GM19438 (cell line): ENCODE data around the gene ADPRH.
"Not testable (repeated sequence)": the region's sequence is repeated elsewhere in the genome, so short reads cannot be mapped to it uniquely, and the experiment has no call there.

Source experiments
- ATAC-seq: cut with Tn5 transposase; IDR thresholded peaks from one replicate; pipeline ENCODE4 v1.9.1; 2021; ENCODE audit warnings: low read depth; ENCODE audit not compliant: unreplicated experiment

The ADPRH gene

GRCh38 chr3:119579366-119580066 lies at the start of gene ADPRH:
Gene ADPRH, plus strand, starts transcription at chr3:119579492. Its CDS starts 2,678 bp downstream, at chr3:119582170.
- peak; percentile 54 for ATAC-seq

DNA sequence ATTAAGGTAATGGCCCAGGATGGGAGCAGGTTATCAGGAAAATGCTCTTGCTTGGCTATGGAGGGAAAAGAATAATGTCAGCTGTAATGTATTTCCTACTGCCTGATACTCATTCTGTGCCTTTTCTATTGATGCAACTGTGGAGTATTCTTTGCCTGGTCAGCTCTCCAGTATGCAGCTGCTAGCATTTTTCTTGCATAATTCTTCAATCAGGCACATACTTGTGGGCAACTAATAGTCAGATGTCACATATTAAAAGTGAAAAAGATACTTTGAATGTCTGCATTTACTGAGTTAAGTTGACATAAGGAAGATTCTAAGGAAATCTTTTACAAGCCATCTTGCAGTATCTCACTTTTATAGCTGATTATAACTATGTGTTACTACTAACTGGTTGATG lies 49.4 kb upstream of the ADPRH start:
- no peak for ATAC-seq

DNA sequence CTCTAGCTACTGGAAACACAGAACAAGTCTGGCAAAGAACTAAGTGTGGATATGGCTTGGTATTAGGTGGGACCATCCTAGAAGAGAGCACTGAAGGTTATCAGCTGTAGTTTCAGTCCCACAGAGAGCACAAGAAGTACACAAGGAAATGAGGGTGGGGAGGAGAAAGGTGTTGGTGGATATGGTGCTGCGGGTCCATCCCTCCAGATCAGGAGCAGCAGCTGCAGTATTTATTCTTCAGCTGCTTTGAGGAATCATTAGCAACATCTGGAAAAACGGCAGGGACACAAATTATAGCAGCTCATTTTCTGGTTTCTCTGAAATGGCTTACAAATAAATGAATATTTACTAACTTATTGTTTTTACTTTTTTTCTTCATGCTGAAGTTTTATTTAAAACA lies 48.8 kb upstream of the ADPRH start:
- no peak for ATAC-seq

- no peak for ATAC-seq
These were observed 48.1 kb upstream of the ADPRH start for GRCh38 chr3:119531151-119531550.

GRCh38 chr3:119534296-119534695 lies 45.0 kb upstream of the ADPRH start:
- no peak for ATAC-seq

DNA sequence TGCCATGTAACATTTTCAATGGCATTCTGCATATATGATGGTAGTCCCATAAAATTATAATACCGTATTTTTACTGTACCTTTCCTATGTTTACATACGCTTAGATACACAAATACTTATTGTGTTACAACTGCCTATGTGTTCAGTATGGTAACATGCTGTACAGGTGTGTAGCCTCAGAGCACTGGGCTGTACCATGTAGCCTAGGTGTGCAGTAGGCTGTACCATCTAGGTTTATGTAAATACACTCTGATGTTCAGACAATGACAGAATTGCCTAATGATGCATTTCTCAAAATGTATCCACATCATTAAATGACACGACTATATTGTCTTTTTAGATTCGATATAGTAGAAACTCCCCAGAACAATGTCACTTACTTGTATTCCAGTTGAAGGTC lies 42.5 kb upstream of the ADPRH start:
- no peak for ATAC-seq

- no peak for ATAC-seq
These were observed 40.5 kb upstream of the ADPRH start for GRCh38 chr3:119538772-119539171.

DNA sequence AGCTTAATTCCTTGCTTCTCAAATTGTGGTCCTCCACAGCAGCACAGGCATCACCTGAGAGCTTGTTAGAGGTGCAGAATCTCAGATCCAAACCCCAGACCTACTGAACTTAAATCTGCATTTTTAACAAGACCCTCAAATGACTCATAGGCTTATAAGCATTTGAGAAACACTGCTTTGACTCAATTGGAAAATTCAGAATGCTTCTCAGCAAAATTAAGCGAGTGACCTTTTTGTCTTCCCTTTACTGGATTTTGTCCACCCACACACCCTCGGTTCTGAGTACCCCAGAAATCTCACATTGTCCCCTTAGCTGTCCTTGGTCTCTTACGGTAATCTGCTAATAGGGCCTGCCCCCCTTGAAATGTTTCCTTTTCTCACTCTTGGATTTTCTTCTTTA lies 37.7 kb upstream of the ADPRH start:
- ATAC-seq, result no peak

GRCh38 chr3:119542168-119542767 lies 37.0 kb upstream of the ADPRH start:
- ATAC-seq, result peak; percentile 59

DNA sequence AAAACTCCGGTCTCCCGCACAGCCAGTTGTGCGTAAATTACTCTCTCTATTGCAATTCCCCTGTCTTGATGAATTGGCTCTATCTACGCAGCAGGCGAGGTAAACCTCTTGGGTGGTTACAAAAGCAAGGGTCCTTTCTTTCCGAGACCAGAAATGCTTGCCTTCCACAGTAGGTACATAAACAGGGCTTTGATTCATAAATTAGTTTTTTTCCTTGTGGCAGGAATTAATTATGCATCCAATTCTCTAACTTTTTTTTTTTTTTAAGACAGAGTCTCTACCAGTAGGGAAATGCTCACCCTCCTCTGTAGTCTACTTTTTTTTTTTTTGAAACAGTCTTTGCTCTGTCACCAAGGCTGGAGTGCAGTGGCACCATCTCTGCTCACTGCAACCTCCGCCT lies 36.1 kb upstream of the ADPRH start:
- ATAC-seq, result no peak

- ATAC-seq, result no peak
These were observed 32.1 kb upstream of the ADPRH start for GRCh38 chr3:119547227-119547626.

- no peak for ATAC-seq
These were observed 31.0 kb upstream of the ADPRH start for GRCh38 chr3:119548341-119548740.

DNA sequence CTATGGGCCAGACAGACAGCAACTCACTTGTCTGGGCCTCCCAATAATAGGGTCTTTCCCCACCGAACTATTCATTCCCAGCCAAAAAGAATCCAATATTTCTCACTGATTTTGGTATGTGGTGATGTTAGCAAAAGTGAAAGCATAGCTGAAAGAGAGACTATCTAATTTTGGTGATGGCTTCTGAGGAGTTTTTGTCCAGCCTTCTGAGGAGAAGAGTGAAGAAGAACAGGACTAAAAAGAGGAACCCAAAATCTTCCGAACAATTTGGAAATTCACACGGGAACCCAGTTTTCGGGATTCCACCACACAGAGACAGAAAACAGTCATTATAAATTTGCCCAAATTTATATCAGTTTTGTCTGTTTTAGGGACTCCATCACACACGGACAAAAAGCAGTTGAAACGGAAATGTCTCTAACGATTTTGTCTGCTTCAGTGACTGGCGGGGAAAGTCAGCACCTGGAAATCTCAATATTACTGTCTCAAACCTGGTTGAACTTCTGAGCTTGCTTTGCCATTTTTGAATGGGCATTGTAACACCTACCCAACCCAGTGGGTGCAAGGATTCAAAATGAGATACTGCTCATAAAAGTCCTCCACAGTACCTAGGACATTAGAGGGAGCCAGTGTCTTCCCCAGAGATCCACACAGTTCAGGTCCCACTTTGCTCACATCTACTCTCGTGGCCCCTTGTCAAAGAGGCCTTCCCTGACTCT lies 28.9 kb upstream of the ADPRH start:
- ATAC-seq, result no peak

- no peak for ATAC-seq
These were observed 27.7 kb upstream of the ADPRH start for GRCh38 chr3:119551598-119551997.

DNA sequence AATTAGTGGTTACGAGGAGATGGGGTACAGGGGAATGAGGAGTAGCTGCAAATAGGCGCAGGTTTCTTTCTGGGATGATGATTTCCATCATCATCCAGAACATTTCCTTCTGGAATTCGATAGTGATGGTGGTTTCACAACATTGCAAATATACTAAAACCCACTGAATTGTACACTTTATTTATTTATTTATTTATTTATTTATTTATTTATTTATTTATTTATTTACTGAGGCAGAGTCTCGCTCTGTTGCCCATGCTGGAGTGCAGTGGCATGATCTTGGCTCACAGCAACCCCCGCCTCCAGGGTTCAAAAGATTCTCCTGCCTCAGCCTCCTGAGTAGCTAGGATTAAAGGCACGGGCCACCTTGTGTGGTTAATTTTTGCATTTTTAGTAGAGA lies 26.4 kb upstream of the ADPRH start:
- not testable (repeated sequence) for ATAC-seq

DNA sequence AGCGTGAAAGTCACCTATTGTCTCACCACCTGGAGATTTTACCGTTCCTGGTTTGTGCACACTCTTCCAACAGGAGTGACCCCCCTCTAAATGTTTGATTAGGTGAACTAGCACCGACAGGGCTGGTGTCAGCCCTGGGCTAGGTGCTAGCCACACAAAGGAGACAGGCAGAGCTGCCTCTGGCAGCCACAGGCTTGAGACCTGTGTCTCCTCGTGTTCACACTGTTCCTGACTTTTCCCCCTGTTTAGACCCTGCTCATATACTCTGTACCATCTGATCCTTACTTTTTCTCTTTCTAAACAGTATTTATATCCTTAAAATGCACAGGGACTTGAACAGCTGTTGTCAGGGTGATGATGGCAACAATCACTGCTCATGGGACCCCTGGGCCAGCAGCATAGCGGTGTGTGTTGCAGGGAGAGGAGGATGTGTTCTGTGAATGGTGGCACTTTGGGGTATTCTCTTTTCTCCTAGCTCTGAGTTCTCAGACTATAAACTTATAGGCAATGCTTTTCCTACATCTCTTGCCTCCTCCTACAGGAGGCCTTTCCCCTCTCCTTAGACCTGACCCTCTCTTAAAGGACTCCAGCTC lies 25.4 kb upstream of the ADPRH start:
- no peak for ATAC-seq

- ATAC-seq, result no peak
These were observed 24.0 kb upstream of the ADPRH start for GRCh38 chr3:119555309-119555735.

- ATAC-seq, result no peak
These were observed 23.4 kb upstream of the ADPRH start for GRCh38 chr3:119555929-119556328.

DNA sequence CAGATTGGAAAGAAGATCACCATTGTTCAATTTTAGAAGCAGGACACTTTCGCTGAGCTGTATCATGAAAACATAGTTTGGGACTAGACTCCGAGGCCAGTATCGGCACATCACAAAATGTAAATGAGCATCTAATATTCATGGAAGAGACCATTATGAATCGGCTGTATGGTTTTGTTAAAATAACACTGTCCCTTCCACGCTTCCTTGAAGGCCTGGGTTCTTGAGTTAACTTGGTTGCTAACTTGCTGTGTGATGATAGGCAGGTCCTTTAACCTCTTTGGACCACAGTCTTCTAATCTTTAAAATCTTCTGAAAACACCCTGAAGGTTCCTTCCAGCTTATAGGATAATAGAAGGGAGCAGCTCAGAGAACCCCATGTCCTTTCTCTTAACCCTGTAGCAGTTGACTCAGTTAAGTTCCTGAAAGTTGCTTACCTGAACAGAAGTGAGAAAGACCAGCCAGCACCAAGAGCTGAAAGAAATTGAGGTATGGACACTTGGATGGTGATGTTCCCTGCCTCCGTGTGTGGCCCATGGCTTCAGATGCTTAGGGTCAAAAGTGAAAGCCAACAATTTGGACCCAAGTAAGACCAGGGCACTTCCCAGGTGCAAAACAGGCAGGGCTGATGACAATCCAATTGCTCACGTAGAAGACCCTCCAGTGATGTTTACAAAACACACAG lies 22.0 kb upstream of the ADPRH start:
- ATAC-seq, result no peak

DNA sequence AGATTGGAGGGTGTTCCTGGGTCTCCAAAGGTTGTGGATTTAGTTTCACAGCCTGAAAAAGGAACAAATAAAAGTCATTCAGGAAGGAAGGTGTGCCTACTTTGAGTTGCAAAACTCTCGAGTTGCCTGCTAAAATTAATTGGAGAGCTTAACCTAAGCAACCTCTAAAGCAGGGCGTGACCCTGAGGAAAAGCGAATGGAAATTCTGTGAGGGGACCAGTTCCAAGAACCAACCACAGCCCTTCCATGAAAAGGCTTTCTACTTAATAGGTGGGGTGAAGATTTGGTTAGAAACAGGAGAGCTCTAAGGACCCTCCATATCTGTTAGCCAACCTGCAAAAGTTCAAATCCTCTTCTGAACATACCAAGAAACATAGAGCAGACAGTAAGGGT lies 21.4 kb upstream of the ADPRH start:
- no peak for ATAC-seq
